Measurements from ENCODE around the gene GFI1B. TPM values are rescaled to one million over a fixed set of nuclear protein-coding genes. Genes with fewer than 3 reads are reported as not detected.

GFI1B gene
- total and polyA plus RNA-seq, 12 donors, result 0.03 to 0.78 (median 0.30) TPM; not detected in 8

- 71 to 87% (median 83%) methylated on average over 13 of the region's 13 CpGs for WGBS, 4 donors
- TF ChIP-seq POLR2A (IDR thresholded peaks at IDR 0.05) (no peak), CTCF (IDR thresholded peaks at IDR 0.05) (no peak)
These were observed 7.6 kb downstream of the GFI1B start for GRCh38 chr9:132986114-132986513.

GRCh38 chr9:132986640-132987620 is 8.4 kb downstream of the GFI1B start:
- Histone ChIP-seq H3K4me3 (no peak overlapping the region), H3K36me3 (replicated peaks in 1 of 2) (no peaks in the 10 kb centered on the region), H3K27ac (no peak overlapping the region), H3K9me3 (replicated peaks in 1 of 3) (no peaks in the 10 kb centered on the region), H3K27me3 (no peaks in the 10 kb centered on the region), H3K4me1 (replicated peaks in 1 of 2) (peaks cover 0 to 5% of the 10 kb centered on the region in 2 donors)
- TF ChIP-seq POLR2A (IDR thresholded peaks at IDR 0.05) (no peak), CTCF (IDR thresholded peaks at IDR 0.05) (no peak)
- peak in 2 of 7 donors; percentile 27 to 29 for DNase-seq
- 42 to 60% (median 54%) methylated on average over 13 to 26 of the region's 26 CpGs for WGBS, 4 donors
- intact Hi-C loops (cut with DNase I), result no loop called here

More at GRCh38 chr9:132986114-132986513, 7.6 kb downstream of the GFI1B start:
- Histone ChIP-seq H3K27ac (no peak overlapping the region), H3K4me1 (replicated peaks in 1 of 2) (peaks cover 0 to 5% of the 10 kb centered on the region in 2 donors), H3K36me3 (replicated peaks in 1 of 2) (no peaks in the 10 kb centered on the region), H3K4me3 (no peak overlapping the region), H3K27me3 (peaks cover 5% of the 10 kb centered on the region), H3K9me3 (replicated peaks in 1 of 3) (no peaks in the 10 kb centered on the region)
- DNase-seq, result no peak
- intact Hi-C loops (cut with DNase I), result no loop called here

- Histone ChIP-seq H3K9me3 (replicated peaks in 1 of 3) (no peaks in the 10 kb centered on the region), H3K27me3 (no peaks in the 10 kb centered on the region), H3K27ac (no peak overlapping the region), H3K4me1 (replicated peaks in 1 of 2) (peaks cover 0 to 5% of the 10 kb centered on the region in 2 donors), H3K36me3 (replicated peaks in 1 of 2) (no peaks in the 10 kb centered on the region), H3K4me3 (no peak overlapping the region)
- TF ChIP-seq POLR2A (IDR thresholded peaks at IDR 0.05) (no peak), CTCF (IDR thresholded peaks at IDR 0.05) (no peak)
- intact Hi-C loops (cut with DNase I), result no loop called here
- DNase-seq, result no peak
- 75 to 92% (median 83%) methylated on average over 12 to 14 of the region's 14 CpGs for WGBS, 4 donors
These were observed 9.9 kb downstream of the GFI1B start for GRCh38 chr9:132988244-132989013.

- H3K27me3 ChIP-seq, result no peaks in the 10 kb centered on the region
These were observed 10.5 kb downstream of the GFI1B start for GRCh38 chr9:132989014-132989310.

More at GRCh38 chr9:132989014-132989310, 10.5 kb downstream of the GFI1B start:
- Histone ChIP-seq H3K9me3 (replicated peaks in 1 of 3) (no peaks in the 10 kb centered on the region), H3K4me1 (replicated peaks in 1 of 2) (peaks cover 0 to 5% of the 10 kb centered on the region in 2 donors), H3K4me3 (no peak overlapping the region), H3K27ac (no peak overlapping the region), H3K36me3 (replicated peaks in 1 of 2) (no peaks in the 10 kb centered on the region)
- WGBS, 4 donors, result 93 to 95% (median 94%) methylated on average over 3 to 13 of the region's 13 CpGs
- no peak for DNase-seq
- no peak for TF ChIP-seq CTCF (IDR thresholded peaks at IDR 0.05)
- TF ChIP-seq POLR2A (IDR thresholded peaks at IDR 0.05), result no peak
- intact Hi-C loops (cut with DNase I), result no loop called here

Measured in adrenal gland (tissue), 12 donors.